GM21825 (cell line): ENCODE data around the gene BCL7B.
"Not testable (repeated sequence)": the region's sequence is repeated elsewhere in the genome, so short reads cannot be mapped to it uniquely, and the experiment has no call there.

Experiments
- ATAC-seq: cut with Tn5 transposase; IDR thresholded peaks from one replicate; pipeline ENCODE4 v1.9.1; 2021; ENCODE audit warnings: mild to moderate bottlenecking, moderate library complexity; ENCODE audit not compliant: unreplicated experiment

The BCL7B gene

GRCh38 chr7:73537051-73537450, 20.4 kb downstream of the BCL7B start:
- no peak for ATAC-seq

- ATAC-seq = no peak
Measured at GRCh38 chr7:73536479-73536878, 21.0 kb downstream of the BCL7B start.

- not testable (repeated sequence) for ATAC-seq
Measured at GRCh38 chr7:73535918-73536317, 21.6 kb downstream of the BCL7B start.

GRCh38 chr7:73533742-73534141, 23.7 kb downstream of the BCL7B start:
- ATAC-seq = no peak

- ATAC-seq = no peak
Measured at GRCh38 chr7:73532224-73532623, 25.3 kb downstream of the BCL7B start.

GRCh38 chr7:73530800-73531199, 26.7 kb downstream of the BCL7B start:
- no peak for ATAC-seq

- no peak for ATAC-seq
Measured at GRCh38 chr7:73526896-73527821, 30.3 kb downstream of the BCL7B start.

GRCh38 chr7:73526158-73526494, 31.4 kb downstream of the BCL7B start:
- not testable (repeated sequence) for ATAC-seq

- peak; percentile 72 for ATAC-seq
Measured at GRCh38 chr7:73522105-73522872, 35.2 kb downstream of the BCL7B start, which contains the start of gene BAZ1B. BAZ1B (minus strand) TSS chr7:73522293; CDS start chr7:73521933, 360 bp downstream.

GRCh38 chr7:73521636-73522104, 35.8 kb downstream of the BCL7B start:
- ATAC-seq = peak; percentile 37

- no peak for ATAC-seq
Measured at GRCh38 chr7:73520673-73521635, 36.5 kb downstream of the BCL7B start.

- no peak for ATAC-seq
Measured at GRCh38 chr7:73519867-73520672, 37.4 kb downstream of the BCL7B start.

GRCh38 chr7:73518470-73518869, 39.0 kb downstream of the BCL7B start:
- ATAC-seq = no peak

- ATAC-seq = no peak
Measured at GRCh38 chr7:73517241-73517995, 40.1 kb downstream of the BCL7B start.

GRCh38 chr7:73515178-73515577, 42.3 kb downstream of the BCL7B start:
- ATAC-seq = no peak

GRCh38 chr7:73512018-73512780, 45.3 kb downstream of the BCL7B start:
- ATAC-seq = no peak

- ATAC-seq = no peak
Measured at GRCh38 chr7:73509463-73509862, 48.0 kb downstream of the BCL7B start.

GRCh38 chr7:73507556-73507955, 49.9 kb downstream of the BCL7B start:
- no peak for ATAC-seq
